COLO668 (cell line): ENCODE results near the gene POTEB.
"Not testable (repeated sequence)": the region's sequence is repeated elsewhere in the genome, so short reads cannot be mapped to it uniquely, and the experiment has no call there.

Experiments
- DNase-seq: peaks from one replicate; lab custom pipeline; 2025; ENCODE audit not compliant: unreplicated experiment; lab: John Stamatoyannopoulos, UW

POTEB gene

DNA sequence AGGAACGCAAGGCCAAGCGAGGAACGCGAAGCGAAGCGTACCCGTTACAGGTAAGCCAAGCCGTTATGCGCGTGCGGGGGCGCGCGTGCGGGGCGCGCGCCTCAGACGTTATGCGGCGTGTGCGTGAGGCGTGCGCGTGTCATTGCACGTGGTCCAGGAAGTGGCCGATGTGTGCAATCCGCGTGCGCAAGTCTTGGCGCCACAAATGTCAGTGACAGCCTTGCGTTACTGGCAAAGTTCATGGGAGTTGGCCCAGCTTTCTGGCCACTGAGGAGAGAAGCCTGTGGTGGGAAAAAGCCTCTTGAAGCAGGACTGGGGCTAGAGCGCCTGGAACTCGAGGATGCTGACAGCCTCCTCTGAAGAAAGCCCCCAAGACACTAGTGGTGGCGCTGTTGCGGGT lies at the start of gene POTEB:
Gene POTEB, minus strand, starts transcription at position 101 of the 400 bp plus-strand sequence. CDS start 489 bp downstream, outside the sequence.
- not testable (repeated sequence) for DNase-seq

DNA sequence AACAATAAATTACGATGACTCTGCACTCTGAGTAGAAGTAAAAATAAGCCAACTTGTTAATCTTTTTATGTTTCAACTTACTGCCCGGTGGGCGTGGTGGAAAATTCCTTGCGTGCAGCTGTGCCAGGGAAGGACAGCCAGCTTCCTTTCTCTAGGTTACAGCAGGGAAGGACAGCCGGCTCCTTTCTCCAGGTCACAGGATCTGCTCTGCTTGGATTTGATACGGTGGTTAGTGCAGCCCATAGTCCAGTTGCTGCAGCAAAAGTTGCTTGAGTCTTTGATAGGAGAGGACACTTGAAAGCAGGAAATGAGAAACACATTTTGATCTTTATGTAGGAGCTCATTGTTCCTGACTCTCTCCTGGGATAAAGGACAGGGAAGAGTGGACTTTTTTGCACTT lies 13.4 kb upstream of the POTEB start:
- DNase-seq = not testable (repeated sequence)

DNA sequence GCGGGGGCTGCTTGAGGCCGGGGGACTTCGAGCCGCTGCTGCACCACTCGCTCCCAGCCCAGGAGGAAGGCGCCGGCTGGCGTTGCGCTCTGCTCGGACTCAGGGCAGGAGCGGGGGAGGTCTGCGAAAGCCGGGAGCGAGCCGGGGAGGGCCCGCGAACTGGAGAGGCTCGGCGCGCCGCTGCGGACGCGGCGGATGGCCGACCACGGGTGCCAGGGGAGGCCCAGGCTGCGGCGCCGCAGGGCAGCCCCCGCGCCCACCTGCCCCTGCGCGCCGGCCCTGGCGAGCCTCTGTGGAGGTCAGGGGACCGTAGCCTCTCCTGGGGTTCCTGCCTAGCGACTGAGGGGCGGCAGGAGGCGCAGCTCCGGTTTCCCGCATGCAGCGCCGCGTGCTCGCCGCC lies 12.0 kb upstream of the POTEB start:
- DNase-seq = not testable (repeated sequence)

- not testable (repeated sequence) for DNase-seq
Measured at GRCh38 chr15:21838831-21839230, 38.7 kb downstream of the POTEB start.
